Measurements from ENCODE around the gene PAQR9. TPM values are rescaled to one million over a fixed set of nuclear protein-coding genes. Genes with fewer than 3 reads are reported as not detected.

PAQR9 gene
- total and polyA plus RNA-seq, 9 of the 15 experiments (the other 6 are each of a cell fraction or from before 2014, with no cell fraction given): 0.04 to 0.58 (median 0.22) TPM

- peaks cover 10 to 23% of the 10 kb centered on the region in 2 experiments; a peak in 4 of 5 replicates for H3K4me1 ChIP-seq (replicated peaks in 1 of 2; ENCODE audit: control insufficient read depth in 2 of 2, insufficient read depth in 2 of 2, low read length in 2 of 2)
- no peak overlapping the region for H2AFZ ChIP-seq (ENCODE audit: low read depth, low read length)
- no peak overlapping the region for H3K4me2 ChIP-seq (ENCODE audit: insufficient read depth, low read length)
- H3K79me2 ChIP-seq (ENCODE audit: control insufficient read depth, insufficient read depth, low read length): no peaks in the 10 kb centered on the region
- CTCF ChIA-PET (ENCODE audit: low intra/inter-chr PET ratio): no interaction called here
- FAIRE-seq (no peak), ATAC-seq (no peak), DNase-seq (ENCODE audit: extremely low read depth in 1 of 4, low spot score in 3 of 4) (no peak)
- H3K9ac ChIP-seq (ENCODE audit: insufficient read depth in 1 of 2, low read depth in 2 of 2, low read length in 2 of 2): peak overlapping the region in 1 of 2 experiments; percentile 93; a peak in 1 of 4 replicates
- no TSS peak for BruUV-seq (replicated peaks)
- intact Hi-C loops (cut with micrococcal nuclease) (no loop called here), in situ Hi-C loops (cut with MboI) (no loop called here)
- peaks cover 2% of the 10 kb centered on the region; the same call in 1 of the 2 replicates for H3K9me3 ChIP-seq (replicated peaks; ENCODE audit: control insufficient read depth, insufficient read depth, low read depth, low read length)
- TF ChIP-seq, protein P1, sequence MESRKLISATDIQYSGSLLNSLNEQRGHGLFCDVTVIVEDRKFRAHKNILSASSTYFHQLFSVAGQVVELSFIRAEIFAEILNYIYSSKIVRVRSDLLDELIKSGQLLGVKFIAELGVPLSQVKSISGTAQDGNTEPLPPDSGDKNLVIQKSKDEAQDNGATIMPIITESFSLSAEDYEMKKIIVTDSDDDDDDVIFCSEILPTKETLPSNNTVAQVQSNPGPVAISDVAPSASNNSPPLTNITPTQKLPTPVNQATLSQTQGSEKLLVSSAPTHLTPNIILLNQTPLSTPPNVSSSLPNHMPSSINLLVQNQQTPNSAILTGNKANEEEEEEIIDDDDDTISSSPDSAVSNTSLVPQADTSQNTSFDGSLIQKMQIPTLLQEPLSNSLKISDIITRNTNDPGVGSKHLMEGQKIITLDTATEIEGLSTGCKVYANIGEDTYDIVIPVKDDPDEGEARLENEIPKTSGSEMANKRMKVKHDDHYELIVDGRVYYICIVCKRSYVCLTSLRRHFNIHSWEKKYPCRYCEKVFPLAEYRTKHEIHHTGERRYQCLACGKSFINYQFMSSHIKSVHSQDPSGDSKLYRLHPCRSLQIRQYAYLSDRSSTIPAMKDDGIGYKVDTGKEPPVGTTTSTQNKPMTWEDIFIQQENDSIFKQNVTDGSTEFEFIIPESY (CRISPR knock-in tag; IDR thresholded peaks at IDR 0.05): peak; percentile 87; the same call in 1 of the 2 replicates
- no peak for TF ChIP-seq CBX3 (IDR thresholded peaks at IDR 0.05; ENCODE audit: borderline replicate concordance in 1 of 2, low read length in 2 of 2)
- TF ChIP-seq CREB3 (tag; conservative IDR thresholded peaks at IDR 0.05; ENCODE audit: low read depth): no peak
- no peak for TF ChIP-seq ZFP36 (IDR thresholded peaks at IDR 0.05; ENCODE audit: low read depth, low read length, partially characterized antibody)
- peak; percentile 12 for TF ChIP-seq PCBP1 (IDR thresholded peaks at IDR 0.05; ENCODE audit: low read depth, low read length, poor library complexity, severe bottlenecking)
- TF ChIP-seq HNRNPK (IDR thresholded peaks at IDR 0.05; ENCODE audit: low read depth, low read length, poor library complexity, severe bottlenecking): no peak
- no peak for TF ChIP-seq RBM22 (IDR thresholded peaks at IDR 0.05; ENCODE audit: low read depth, low read length, poor library complexity, severe bottlenecking)
- no peak for TF ChIP-seq ELF4 (CRISPR knock-in tag; IDR thresholded peaks at IDR 0.05)
- TF ChIP-seq ZNF124 (CRISPR knock-in tag; IDR thresholded peaks at IDR 0.05): no peak
- TF ChIP-seq TEAD4 (IDR thresholded peaks at IDR 0.05; ENCODE audit: low read length): no peak
- no peak for TF ChIP-seq TEAD4 (CRISPR knock-in tag; IDR thresholded peaks at IDR 0.05; ENCODE audit: borderline replicate concordance)
- TF ChIP-seq, protein P2, sequence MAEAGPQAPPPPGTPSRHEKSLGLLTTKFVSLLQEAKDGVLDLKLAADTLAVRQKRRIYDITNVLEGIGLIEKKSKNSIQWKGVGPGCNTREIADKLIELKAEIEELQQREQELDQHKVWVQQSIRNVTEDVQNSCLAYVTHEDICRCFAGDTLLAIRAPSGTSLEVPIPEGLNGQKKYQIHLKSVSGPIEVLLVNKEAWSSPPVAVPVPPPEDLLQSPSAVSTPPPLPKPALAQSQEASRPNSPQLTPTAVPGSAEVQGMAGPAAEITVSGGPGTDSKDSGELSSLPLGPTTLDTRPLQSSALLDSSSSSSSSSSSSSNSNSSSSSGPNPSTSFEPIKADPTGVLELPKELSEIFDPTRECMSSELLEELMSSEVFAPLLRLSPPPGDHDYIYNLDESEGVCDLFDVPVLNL (CRISPR knock-in tag; IDR thresholded peaks at IDR 0.05; ENCODE audit: low read depth): 0 out of 2 replicates have a peak, but pooled peaks have one; percentile 31
- no peak overlapping the region for H3K4me3 ChIP-seq
- no peak overlapping the region for H3K27ac ChIP-seq (ENCODE audit: extremely low read depth, low read depth, low read length)
- WGBS (ENCODE audit: insufficient coverage, low coverage, missing lambda C conversion rate): 97% methylated on average over 47 of the region's 63 CpGs
- no peaks in the 10 kb centered on the region for H4K20me1 ChIP-seq (replicated peaks; ENCODE audit: control insufficient read depth, insufficient read depth, low read length)
- POLR2A ChIA-PET: interaction anchor here (0.6 to 1.8 kb wide), 4 partner anchors 9 to 106 kb away, joined by 3 to 6 read pairs (median 4); no protein-coding TSS in a partner anchor
- H3K36me3 ChIP-seq (ENCODE audit: control insufficient read depth, insufficient read depth, low read length): no peaks in the 10 kb centered on the region
- no peaks in the 10 kb centered on the region for H3K27me3 ChIP-seq (ENCODE audit: control insufficient read depth in 2 of 2, insufficient read depth in 2 of 2, low read length in 2 of 2)
- H3K9me1 ChIP-seq (ENCODE audit: control insufficient read depth, insufficient read depth, low read length): no peaks in the 10 kb centered on the region
These were observed 797 bp downstream of the PAQR9 start for GRCh38 chr3:142962520-142963233.

Data from K562 (cell line).